GM21528 (cell line): Measurements from ENCODE around the gene TMCC1.
"Not testable (repeated sequence)": the region's sequence is repeated elsewhere in the genome, so short reads cannot be mapped to it uniquely, and the experiment has no call there.

ENCODE experiments used
- ATAC-seq: cut with Tn5 transposase; IDR thresholded peaks from one replicate; pipeline ENCODE4 v1.9.1; 2021; ENCODE audit warnings: mild to moderate bottlenecking, moderate library complexity; ENCODE audit not compliant: unreplicated experiment, low FRiP score

Gene TMCC1

GRCh38 chr3:129837065-129837642 lies 56.4 kb downstream of the TMCC1 start:
- ATAC-seq, result no peak

- no peak for ATAC-seq
Observed at GRCh38 chr3:129836381-129837064, 57.0 kb downstream of the TMCC1 start.

GRCh38 chr3:129835198-129835597 lies 58.3 kb downstream of the TMCC1 start:
- ATAC-seq, result no peak

GRCh38 chr3:129834580-129834979 lies 58.9 kb downstream of the TMCC1 start:
- no peak for ATAC-seq

- ATAC-seq, result not testable (repeated sequence)
Observed at GRCh38 chr3:129831942-129832341, 61.6 kb downstream of the TMCC1 start.

GRCh38 chr3:129831503-129831902 lies 62.0 kb downstream of the TMCC1 start:
- ATAC-seq, result no peak

GRCh38 chr3:129829640-129830039 lies 63.9 kb downstream of the TMCC1 start:
- no peak for ATAC-seq

- peak; percentile 62 for ATAC-seq
Observed at GRCh38 chr3:129827765-129828164, 65.7 kb downstream of the TMCC1 start.

GRCh38 chr3:129824926-129825541 lies 68.5 kb downstream of the TMCC1 start:
- no peak for ATAC-seq

- ATAC-seq, result no peak
Observed at GRCh38 chr3:129822679-129823078, 70.8 kb downstream of the TMCC1 start.

- no peak for ATAC-seq
Observed at GRCh38 chr3:129822241-129822640, 71.3 kb downstream of the TMCC1 start.

- no peak for ATAC-seq
Observed at GRCh38 chr3:129820587-129820986, 72.9 kb downstream of the TMCC1 start.

- no peak for ATAC-seq
Observed at GRCh38 chr3:129812589-129812988, 80.9 kb downstream of the TMCC1 start.

- ATAC-seq, result no peak
Observed at GRCh38 chr3:129809297-129809696, 84.2 kb downstream of the TMCC1 start.

- no peak for ATAC-seq
Observed at GRCh38 chr3:129796146-129796545, 97.4 kb downstream of the TMCC1 start.

GRCh38 chr3:129795186-129796010 lies 98.1 kb downstream of the TMCC1 start:
- no peak for ATAC-seq

- ATAC-seq, result no peak
Observed at GRCh38 chr3:129794311-129795185, 99.0 kb downstream of the TMCC1 start.

GRCh38 chr3:129793942-129794310 lies 99.6 kb downstream of the TMCC1 start:
- no peak for ATAC-seq

- no peak for ATAC-seq
Observed at GRCh38 chr3:129793319-129793718, 100.2 kb downstream of the TMCC1 start.

- ATAC-seq, result no peak
Observed at GRCh38 chr3:129783470-129783869, 110.0 kb downstream of the TMCC1 start.
